ENCODE data around the gene DNPEP.

The DNPEP gene

GRCh38 chr2:219387306-219388120 lies at the start of gene DNPEP:
DNPEP (minus strand) TSS chr2:219387912; CDS start chr2:219387794, 118 bp downstream.
- DNase-seq: peak; percentile 68 to 83

DNA sequence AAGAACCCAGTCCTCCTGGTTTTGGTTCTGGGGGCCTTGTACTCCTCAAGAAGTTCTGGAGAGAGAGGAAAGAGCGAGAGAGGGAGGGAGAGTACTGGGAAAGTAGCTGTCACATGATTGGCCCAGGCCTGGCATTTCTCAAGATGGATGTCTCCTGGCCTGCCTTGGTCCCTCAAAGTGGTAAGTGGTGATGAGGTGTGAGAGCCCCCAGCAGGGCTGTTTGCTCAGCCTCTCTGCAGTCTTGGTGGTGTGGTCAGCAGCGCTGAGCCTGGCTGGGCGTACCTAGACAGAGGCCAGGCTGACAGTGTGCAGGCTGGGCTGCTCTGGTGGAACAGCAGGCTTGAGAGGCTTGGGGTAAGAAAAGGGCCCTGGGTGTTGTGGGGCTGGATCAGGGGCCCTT lies 49.4 kb upstream of the DNPEP start:
- DNase-seq: no peak

DNA sequence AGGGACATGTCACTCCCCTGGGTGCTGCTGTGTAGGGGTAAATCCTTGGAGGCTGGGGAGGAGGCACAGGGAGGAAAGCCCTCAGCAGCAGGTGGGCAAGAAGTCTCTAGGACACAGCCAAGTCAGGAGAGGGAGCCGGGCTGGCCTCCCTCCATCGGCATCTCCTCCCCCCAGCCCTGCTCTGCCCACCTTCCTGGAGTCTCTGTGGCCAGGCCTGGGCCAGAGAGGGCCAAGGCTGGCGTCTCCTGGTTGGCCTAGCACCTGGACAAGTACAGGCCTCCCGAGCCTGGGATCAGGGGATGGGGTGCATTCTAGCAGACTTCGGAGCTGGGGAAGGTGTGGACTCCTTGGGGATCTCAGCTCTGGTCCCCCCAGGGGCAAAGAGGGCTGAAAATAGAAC lies 48.8 kb upstream of the DNPEP start:
- no peak for DNase-seq

GRCh38 chr2:219435701-219436100 lies 48.0 kb upstream of the DNPEP start:
- no peak for DNase-seq

GRCh38 chr2:219434718-219435525 lies 47.2 kb upstream of the DNPEP start, which contains the start of gene SPEG:
SPEG (plus strand) TSS chr2:219434843; CDS start chr2:219434978, 135 bp downstream.
- no peak for DNase-seq

DNA sequence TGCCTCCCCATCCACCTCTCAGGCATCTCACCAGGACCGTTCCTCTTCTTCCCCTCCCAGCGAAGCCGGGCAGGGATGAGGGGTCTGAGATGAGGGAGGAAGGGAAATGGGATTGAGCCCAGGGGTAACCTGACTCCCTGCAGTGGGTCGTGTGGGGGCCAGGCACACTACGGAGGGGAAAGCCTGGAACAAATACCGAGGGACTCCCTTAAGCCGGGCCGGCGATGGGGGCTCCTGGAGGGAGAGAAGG lies 46.7 kb upstream of the DNPEP start:
- no peak for DNase-seq

DNA sequence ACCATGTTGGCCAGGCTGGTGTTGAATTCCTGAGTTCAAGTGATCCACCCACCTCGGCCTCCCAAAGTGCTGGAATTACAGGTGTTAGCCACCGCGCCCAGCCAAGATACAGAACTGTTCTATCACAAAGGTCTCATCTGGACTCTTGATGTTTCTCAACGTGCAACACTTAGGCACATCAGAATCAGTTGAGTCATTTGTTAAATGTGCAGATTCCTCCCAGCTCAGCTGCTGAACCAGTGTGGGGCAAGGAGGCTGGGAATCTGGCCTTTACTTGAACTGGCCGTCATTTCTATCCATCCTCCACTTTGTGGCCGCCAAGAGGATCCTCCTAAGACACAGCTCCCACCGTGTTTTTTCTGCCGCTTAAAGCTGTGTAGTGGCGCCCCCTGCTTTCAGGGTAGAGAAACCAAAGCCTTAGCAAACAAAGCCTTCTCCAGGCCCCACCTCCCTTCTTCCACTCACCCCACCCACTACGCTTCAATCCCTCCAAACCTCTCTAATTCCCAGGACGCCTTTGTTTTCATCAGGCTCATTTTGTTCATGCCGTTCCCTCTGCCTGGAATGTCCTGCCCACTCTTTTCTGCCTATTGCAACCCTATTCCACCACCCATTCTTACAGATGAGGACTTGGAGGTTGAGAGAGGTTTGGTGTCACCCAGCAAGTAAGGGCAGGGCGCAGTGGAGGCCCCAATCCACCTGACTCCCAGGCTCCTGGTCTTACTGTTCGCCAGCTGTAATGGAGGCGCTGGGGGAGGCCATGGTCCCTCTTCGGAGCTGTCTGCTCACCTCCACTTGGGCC lies 46.2 kb upstream of the DNPEP start:
- no peak for DNase-seq

- DNase-seq: no peak
Observed at GRCh38 chr2:219430633-219431615, 43.2 kb upstream of the DNPEP start.

DNA sequence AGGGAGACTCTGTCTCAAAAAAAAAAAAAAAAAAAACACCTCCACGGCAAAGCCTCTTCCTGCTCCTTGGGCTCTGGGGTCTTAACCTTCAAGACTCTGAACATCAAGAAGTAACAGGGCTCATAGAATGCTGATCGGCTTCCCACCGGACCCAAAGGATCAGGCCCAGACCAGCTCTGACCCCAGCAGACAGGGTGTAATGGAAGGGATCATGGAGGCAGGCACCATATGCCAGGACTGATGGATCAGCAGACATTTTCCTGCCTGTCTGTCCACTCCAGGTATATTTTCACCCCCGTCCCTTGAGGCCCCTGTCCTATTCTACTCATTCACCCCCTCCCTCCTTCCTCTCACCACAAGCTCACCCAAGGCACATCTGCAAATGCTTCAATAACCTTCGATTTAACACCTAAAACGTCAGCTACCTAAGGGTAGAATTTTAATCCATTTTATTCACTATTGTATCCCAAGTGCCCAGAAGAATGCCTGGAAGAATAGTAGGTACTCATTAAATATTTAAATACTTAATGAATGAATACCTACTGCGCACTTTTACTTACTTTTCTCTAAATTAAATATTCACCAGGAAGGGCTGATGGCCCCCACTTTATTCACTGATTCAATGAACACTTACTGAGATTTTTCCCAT lies 42.4 kb upstream of the DNPEP start:
- no peak for DNase-seq

DNA sequence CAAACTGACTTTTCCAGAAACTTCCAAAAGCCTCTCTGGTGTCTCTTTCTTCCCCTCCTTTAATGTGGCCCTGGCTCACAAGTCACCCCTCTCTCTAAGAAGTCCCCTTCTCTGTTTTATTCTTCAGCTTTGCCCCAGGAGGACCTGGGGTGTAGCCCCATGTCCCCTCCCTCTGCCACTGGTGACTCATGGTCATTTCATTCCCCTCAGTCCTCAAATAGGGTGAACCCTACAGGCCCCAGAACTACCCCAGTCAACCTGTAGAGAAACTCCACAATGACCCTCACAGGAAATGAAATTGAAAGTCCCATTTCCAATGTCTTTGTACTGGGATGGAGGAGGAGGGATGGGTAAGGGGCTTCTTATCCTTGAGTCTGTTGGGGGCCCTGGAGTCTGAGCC lies 40.8 kb upstream of the DNPEP start:
- DNase-seq: no peak

GRCh38 chr2:219426534-219427136 lies 38.9 kb upstream of the DNPEP start:
- DNase-seq: no peak

- no peak for DNase-seq
Observed at GRCh38 chr2:219426068-219426443, 38.3 kb upstream of the DNPEP start.

GRCh38 chr2:219425238-219426067 lies 37.7 kb upstream of the DNPEP start:
- no peak for DNase-seq

- DNase-seq: no peak
Observed at GRCh38 chr2:219423652-219424377, 36.1 kb upstream of the DNPEP start.

DNA sequence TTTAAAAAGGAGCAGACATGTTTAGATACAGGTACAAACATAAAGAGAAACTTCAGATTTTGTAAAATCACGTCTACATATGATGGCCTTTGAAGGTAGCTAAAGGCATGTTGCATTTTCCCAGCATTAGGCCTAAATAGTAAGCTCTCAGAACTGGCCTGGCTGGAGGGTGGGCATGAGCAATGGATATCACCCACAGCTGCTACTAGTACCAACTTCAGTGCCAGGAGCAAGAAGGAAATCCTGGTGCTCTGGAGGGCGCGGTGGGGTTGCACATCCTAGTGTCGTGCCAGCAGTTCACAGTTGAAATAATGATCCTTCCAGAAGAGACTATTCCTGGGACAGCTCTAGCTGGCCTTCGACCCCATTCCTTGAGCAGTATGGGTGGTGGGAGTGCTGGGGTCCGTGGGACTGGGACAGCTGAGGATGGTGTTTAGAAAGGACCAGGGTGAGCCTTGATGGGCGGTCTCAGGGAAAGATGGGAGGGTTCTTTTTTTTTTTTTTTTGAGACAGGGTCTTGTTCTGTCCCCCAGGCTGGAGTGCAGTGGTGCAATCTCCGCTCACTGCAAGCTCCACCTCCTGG lies 35.3 kb upstream of the DNPEP start:
- no peak for DNase-seq

GRCh38 chr2:219421323-219421722 lies 33.6 kb upstream of the DNPEP start:
- no peak for DNase-seq

DNA sequence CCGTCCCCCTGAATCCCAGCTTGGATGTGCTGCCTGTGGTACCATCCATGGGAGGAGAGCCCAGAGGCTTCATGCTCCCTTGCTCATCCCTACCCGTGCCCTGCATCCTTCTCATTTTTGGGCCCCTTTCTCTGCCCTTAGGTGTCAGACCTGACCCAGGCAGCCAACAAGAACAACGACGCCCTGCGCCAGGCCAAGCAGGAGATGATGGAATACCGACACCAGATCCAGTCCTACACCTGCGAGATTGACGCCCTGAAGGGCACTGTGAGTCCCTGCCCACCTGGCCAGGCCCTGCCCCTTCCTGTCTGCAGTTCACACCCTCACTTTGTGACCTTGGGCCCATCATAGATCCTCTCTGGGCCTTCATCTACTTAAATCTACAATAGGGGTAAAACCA lies 33.0 kb upstream of the DNPEP start:
- DNase-seq: no peak

DNA sequence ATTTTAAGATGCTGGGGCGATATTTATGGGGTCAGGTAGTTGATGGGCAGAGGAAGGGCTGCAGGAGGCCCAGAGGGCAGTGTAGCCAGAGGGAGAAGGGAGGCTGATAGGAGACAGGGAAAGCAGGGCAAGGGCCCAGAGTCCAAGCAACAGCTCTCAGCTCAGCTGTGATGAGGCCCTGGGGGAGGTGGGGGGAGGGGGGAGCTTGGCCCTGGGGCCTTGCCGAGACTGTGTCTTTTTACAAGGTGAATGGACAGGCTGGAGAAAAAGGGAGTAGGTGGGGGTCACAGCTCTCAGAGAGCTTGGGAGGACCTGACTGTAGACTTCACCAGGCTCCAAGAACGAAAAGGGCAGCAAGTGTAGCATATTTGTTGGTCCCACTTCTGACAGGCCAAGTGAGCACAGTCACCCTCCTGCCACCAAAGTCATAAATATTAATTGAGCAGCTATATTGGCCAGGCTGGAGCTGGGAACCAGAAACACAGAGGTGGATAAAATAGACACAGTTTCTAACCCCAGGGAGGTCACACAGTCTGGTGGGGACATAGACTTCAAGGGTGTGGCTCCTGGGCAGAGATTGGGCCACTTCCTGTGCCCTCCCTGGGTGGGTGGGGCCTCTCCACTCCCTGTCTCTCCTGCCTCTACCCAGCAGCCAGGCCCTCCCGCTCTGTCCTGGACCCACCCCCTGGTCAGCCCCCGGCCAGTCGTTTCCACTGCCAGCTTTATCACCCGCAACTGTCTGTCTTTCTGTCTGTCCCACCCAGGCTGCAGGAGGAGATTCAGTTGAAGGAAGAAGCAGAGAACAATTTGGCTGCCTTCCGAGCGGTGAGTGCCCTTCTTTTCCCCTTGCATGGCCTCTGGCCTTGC lies 31.9 kb upstream of the DNPEP start:
- no peak for DNase-seq
